HG03135 (cell line): ENCODE measurements around the gene SCGB1D1.

Experiments
- ATAC-seq: cut with Tn5 transposase; IDR thresholded peaks from one replicate; pipeline ENCODE4 v1.9.1; 2021; ENCODE audit warnings: mild to moderate bottlenecking, moderate library complexity; ENCODE audit not compliant: unreplicated experiment

Gene SCGB1D1

GRCh38 chr11:62190011-62190410 is at the start of gene SCGB1D1:
Gene SCGB1D1 (plus strand): TSS chr11:62190216. CDS start chr11:62190285, 69 bp downstream.
- no peak for ATAC-seq

DNA sequence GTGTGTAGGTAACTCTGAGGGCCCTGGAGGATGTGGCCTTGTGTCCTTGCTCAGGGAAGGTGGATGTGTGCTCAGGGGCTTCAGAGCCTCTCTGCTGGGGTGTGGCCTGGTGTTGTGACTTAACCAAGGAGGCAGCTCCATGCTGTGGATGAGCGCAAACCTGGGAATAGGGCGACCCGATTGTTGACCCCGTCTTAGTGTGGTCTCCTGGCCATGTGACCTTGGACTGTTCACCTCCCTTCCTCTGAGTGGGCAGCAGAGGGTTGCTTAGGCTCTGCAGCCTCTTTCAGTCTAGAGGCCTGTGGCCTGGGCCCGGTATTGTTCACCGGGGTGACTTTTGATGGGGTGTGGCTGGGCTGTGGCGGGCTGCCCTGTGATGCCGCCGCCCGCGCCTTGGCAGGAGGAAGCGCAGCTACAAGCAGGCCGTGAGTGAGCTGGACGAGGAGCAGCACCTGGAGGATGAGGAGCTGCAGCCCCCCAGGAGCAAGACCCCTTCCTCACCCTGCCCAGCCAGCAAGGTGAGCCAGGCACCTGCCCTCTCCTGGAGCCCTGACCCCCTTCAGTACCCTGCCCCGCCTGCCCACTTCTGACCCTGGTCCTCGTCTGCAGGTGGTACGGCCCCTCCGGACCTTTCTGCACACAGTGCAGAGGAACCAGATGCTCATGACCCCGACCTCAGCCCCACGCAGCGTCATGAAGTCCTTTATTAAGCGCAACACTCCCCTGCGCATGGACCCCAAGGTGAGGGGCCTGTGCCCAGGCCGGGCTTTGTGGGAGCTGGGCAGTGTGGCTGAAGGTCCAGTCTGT is 49.5 kb upstream of the SCGB1D1 start:
- ATAC-seq = no peak

- ATAC-seq = no peak
Measured at GRCh38 chr11:62141111-62142042, 48.6 kb upstream of the SCGB1D1 start.

GRCh38 chr11:62142043-62142375 is 48.0 kb upstream of the SCGB1D1 start:
- ATAC-seq = no peak

- ATAC-seq = no peak
Measured at GRCh38 chr11:62142921-62143320, 47.1 kb upstream of the SCGB1D1 start.

DNA sequence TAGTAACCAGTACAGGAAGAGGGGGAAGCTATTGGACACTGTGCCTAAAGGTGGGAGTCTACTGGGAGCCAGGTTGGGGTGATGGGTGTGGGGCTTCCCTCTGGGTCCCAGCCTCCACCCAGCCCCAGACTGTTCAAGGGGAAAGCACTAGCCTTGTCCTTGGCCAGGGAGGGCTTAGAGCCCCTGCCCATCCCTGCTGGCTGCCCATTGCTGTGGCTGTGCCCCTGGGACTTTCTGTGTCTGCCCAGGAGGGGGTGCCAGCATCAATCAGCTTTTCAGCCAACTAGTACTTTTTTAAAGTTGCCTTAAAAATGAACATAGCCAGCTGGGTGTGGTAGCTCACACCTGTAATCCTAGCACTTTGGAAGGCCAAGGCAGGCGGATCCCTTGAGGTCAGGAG is 46.3 kb upstream of the SCGB1D1 start:
- no peak for ATAC-seq

DNA sequence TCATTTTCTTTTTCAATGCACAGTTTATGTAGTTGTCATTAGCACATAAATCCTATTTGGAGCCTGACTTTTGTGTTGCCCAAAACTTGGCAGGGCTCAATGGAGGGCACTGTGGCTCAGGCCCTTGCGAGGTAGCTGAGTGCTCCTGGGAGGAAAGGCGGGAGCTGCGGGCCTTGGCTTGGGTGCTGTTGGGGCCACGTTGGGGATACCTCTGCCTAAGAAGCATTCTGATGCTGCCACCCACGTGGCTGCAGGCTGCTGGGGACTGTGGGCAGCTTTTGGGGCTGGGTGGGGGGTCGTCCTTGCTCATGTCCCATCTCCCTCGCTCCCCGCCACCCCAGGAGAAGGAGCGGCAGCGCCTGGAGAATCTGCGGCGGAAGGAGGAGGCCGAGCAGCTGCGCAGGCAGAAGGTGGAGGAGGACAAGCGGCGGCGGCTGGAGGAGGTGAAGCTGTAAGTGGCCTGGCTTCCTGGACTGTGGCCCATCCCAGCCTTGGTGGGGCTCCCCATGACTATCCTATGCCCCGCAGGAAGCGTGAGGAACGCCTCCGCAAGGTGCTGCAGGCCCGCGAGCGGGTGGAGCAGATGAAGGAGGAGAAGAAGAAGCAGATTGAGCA is 45.3 kb upstream of the SCGB1D1 start:
- no peak for ATAC-seq

DNA sequence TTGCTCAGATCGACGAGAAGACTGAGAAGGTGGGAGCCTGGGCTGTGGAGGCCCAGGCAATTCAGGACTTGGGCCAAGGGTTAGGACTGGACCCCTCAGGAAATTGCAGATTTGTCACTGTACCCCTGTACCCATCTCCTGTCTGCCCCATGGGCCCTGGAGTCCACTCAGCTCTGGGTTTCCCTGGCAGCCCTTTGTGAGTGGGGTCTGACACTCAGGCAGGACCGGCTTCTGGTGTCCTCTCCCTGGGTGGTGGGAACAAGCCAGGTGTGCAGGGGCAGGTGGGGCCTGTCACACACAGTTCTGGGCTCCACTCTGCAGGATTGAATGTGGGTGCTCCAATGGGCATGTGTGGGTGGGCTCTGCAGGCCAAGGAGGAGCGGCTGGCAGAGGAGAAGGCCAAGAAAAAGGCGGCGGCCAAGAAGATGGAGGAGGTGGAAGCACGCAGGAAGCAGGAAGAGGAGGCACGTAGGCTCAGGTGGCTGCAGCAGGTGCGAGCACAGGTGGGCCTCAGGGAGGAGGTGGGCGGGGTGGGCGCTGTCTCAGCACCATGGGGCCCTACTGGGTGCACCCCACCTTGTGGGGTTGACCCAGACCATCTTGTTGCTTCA is 44.6 kb upstream of the SCGB1D1 start:
- ATAC-seq = no peak

DNA sequence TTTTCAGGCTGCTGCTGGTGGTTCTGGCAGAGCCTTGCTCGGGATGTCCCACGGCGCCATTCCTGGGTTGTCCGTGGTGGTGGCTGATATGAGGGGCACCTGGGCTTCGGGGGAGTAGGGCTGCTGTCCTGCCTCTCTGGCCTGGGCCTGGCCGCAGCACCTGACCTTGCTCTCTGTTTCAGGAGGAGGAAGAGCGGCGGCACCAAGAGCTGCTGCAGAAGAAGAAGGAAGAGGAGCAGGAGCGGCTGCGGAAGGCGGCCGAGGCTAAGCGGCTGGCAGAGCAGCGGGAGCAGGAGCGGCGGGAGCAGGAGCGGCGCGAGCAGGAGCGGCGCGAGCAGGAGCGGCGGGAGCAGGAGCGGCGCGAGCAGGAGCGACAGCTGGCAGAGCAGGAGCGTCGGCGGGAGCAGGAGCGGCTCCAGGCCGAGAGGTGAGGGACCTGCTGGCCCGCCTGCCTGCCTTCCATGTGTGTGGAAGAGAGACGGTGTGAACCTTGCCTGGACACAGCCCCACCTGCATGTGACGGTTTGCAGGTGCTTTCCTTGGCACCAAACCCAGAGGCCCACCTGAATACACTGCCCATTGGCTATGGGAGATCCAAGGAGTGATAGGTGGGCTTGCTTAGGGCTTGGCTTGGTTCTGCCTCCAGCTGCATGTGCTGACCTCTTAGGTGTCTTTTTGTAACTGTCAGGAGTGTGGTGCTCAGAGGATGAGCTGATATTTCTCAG is 43.4 kb upstream of the SCGB1D1 start:
- ATAC-seq = no peak

- ATAC-seq = no peak
Measured at GRCh38 chr11:62147545-62147944, 42.5 kb upstream of the SCGB1D1 start.

GRCh38 chr11:62148271-62148980 is 41.6 kb upstream of the SCGB1D1 start:
- no peak for ATAC-seq

- no peak for ATAC-seq
Measured at GRCh38 chr11:62149986-62150886, 39.8 kb upstream of the SCGB1D1 start.

DNA sequence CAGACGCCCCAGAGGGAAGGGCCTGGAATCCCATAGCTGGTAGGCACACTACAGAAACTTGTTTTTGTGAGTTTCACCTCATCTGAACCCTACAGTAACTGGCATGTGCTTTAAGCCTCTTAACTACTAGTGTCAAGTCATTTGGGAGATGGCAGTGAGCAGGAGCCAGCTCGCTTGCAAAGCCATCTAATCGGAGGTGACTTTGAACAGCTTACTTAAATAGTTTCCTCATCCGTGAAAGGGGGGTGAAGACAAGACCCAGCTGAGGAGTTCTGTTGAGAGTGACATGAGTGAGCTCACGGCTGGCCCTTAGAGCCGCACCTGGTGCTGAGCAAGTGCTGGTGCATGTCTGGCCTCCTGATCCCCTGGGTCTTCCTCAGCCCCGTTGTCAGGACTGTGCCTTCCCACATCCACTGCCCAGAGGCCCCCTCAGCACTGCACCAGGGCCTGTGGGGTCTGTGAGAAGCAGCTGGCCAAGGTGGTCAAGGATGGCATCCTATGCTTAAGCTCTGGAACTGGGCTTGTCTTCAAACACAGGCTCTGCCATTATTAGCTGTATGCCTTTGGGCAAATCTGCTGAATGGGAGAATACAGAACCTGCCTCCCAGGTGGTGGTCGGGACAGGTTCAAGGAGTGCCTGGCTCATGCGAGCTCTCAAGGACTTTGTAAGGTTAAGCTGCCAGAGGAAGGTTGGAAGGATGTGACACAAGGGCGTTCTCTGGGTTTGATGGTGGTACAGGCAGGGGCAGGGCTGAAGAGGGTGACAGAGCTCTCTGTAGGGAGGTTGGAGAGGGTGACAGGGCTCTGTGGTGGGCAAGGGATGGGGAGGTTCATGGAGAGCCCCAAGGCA is 38.9 kb upstream of the SCGB1D1 start:
- no peak for ATAC-seq

GRCh38 chr11:62151737-62152102 is 38.3 kb upstream of the SCGB1D1 start:
- no peak for ATAC-seq

GRCh38 chr11:62152245-62153086 is 37.5 kb upstream of the SCGB1D1 start:
- no peak for ATAC-seq

DNA sequence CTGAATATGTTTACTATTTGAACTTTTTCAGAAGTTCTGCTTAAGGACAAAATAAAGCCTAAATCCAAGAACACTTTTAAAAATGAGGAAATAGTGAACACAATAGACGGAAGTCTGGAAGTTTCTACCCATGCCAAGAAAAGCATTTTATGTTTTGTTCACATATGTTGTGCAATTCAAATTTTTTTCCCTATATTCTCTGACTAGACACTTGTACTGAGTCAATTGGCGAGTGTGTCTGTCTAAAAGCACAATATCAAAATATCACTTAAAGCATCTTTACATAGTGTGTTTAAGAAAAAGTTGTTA is 37.0 kb upstream of the SCGB1D1 start:
- ATAC-seq = no peak

GRCh38 chr11:62153617-62154016 is 36.4 kb upstream of the SCGB1D1 start:
- ATAC-seq = no peak
